HG03521 (cell line): ENCODE results near the gene EID2B.
A peak's percentile ranks its signal among the peaks of the same experiment; 100 is the strongest.

Experiments used
- ATAC-seq: cut with Tn5 transposase; IDR thresholded peaks from one replicate; pipeline ENCODE4 v1.9.1; 2021; ENCODE audit warnings: mild to moderate bottlenecking, moderate library complexity; ENCODE audit not compliant: unreplicated experiment

The EID2B gene, protein sequence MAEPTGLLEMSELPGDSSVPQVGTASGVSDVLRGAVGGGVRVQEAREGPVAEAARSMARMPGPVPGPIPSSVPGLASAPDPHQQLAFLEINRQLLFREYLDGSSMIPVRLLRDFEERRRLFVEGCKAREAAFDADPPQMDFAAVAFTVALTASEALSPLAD

DNA sequence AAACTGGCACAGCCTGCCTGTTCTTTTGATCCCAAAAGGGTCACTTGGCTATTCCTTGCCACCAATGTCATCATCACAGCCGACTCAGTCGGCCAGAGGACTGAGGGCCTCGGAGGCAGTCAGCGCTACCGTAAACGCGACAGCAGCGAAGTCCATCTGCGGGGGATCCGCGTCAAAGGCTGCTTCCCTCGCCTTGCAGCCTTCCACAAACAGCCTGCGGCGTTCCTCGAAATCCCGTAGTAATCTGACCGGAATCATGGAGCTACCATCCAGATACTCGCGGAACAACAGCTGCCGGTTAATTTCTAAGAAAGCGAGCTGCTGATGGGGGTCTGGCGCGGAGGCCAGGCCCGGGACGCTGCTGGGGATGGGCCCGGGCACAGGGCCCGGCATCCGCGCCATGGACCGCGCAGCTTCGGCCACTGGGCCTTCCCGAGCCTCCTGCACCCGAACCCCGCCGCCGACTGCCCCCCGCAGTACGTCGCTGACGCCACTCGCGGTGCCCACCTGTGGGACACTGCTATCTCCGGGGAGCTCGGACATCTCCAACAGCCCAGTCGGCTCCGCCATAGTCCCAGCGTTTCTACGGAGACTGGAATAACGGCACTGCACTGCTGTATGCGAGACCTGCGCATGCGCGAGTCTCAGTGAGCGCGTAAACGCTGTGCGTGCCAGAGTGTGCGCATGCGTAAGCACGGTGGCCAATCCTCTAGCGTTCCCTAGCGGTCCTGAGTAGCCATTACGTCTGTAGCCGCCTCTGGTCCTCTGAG, at the start of gene EID2B:
EID2B (minus strand) TSS at position 620 of the 770 bp plus-strand sequence; CDS start at position 570, 50 bp downstream.
- ATAC-seq = peak; percentile 91

DNA sequence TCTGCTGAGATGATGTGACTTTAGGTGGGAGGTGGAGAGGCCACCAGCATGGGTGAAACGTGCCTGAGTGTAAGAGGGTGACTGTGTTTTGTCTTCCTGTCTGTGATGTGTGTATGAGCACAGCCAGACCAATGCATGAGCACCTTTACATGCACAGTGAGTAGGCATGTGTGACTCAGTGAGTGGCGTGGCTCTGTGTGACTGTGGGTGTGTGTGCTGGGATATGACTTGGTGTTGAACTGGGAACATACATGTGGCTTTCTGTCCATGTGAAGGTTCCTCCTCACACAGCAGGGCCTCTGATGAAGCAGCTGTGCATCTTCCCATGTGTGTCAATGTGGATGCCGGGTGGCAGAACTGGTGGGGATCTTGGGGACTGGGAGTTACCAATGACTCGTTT, 49.8 kb upstream of the EID2B start:
- no peak for ATAC-seq

DNA sequence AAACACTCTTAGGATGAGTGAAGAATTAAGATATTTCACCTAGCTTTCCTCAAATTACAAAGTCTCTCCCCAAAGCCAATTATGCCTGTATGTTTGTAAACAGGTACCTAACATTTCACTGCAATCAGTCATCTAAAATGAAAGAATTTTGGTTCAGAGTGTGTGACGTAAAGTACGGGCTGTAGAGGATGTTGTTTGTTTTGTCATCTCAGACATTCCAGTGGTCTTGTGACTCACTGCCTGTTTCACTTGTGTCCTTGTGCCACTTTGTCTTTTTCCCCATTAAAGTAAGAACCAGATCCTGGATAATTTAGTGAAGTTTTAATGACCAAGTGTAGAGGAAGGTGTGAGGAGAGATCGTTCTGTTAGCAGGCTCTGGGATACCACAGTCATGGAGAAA, 36.0 kb upstream of the EID2B start:
- ATAC-seq = no peak

DNA sequence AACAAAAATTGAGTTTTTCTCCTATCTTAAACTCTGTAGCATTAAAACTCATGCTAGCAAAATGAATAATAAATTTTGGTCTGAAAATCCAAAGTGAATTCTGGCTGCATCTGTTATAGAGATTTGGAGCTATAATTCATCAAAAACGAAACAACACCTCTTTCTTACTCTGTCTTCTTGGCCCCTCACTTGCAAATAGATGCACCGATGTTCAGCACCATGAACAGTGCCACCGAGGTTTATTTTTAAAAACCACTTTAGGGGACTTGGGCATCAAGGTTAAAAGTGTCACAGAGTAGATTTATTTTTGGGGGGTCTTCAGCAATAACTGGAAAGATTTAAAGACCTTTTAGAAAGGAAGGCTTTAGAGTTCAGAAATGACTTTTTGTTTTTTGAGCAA, 33.4 kb upstream of the EID2B start:
- no peak for ATAC-seq

DNA sequence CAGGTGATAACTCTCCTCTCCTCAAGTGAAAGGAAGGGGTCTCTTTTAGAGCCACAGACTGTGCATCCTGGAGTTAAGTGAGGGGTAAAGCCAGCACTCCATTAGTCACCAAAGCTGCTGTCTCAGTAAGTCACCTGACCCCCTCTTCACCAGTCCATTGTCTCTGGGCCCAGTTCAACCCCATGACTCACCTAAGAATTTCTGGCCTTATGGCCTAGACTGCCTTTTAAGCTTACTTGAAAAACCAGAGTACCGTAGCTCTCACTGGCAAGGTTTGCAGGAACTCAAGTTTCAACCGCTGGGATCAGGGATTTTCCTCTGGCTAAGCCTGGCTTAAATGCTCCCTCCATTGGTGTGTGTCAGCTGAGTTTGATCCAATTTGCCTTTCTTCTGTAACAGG, 30.8 kb upstream of the EID2B start:
- ATAC-seq = no peak

DNA sequence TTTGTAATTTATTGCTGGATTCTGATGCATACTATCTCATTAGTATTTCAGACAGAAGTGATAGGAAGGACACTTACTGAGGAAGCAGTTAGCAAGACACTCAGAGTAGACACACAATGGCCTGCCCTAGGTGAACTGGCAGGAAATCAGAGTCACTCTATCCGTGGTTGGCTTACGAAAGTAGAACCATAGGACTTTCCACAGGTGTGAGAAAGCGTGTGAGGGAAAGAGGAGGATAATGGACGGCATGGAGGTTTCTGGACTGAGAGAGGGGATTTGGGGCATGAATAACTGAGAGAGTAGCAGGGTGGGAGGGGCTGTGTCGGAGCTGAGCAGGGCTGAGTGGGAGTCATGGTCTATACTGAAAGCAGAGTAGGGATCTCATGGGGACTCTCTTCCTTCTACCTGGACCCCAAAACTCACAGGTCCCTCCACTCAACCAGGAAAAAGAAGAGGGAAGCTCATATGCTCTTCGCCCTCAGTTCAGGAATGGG, 26.0 kb upstream of the EID2B start:
- no peak for ATAC-seq

DNA sequence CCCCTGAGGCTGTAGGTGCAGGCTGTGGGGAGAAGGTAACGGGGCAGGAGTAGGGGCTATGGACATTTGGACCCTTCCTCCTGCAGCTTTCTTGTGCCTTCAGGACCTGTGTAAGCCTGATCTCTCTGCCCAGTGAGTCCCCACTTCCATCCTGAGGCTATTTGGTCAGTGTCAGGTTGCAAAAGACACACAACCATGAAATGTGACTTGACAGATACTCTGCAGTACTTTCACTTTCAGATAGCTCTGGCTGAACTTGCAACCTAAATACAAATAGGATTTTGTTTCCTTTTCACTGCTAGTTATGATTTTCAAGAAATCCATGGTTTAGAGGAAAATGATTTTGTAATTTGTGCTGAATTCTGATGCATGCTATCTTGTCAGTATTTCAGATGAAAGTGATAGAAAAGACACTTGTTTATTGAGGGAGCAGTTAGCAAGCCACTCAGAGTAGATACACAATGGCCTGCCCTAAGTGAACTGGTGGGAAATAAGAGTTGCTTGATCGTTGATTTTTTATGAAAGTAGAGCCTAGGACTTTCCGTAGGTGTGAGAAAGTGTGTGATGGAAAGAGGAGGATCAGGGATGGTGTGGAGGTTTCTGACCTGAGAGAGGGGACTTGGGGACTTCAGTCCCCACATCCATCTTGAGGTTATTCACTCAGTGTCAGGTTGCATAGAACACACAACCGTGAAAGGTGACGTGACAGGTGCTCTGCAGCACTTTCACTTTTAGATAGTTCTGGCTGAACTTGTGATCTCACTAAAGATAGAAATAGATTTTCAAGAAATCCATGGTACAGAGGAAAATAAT, 25.4 kb upstream of the EID2B start:
- no peak for ATAC-seq

DNA sequence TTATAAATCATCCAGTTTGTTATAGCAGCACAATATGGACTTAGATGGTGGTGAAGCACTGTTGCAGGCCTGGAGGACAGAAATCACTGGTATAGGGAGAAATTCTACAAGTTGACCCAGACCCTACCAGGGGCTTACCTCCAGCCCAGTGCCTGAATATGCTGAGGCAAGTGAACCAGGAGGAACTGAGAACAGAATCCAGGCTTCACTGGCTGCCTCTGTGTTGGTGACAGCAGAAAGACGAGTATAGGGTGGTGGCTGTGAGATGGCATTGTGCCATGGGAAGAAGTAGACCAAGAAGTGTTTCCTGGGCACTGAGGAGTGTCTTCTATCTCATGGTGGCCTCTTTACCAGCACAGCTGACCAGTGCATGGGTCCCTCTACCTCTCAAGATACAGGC, 23.2 kb upstream of the EID2B start:
- ATAC-seq = no peak

DNA sequence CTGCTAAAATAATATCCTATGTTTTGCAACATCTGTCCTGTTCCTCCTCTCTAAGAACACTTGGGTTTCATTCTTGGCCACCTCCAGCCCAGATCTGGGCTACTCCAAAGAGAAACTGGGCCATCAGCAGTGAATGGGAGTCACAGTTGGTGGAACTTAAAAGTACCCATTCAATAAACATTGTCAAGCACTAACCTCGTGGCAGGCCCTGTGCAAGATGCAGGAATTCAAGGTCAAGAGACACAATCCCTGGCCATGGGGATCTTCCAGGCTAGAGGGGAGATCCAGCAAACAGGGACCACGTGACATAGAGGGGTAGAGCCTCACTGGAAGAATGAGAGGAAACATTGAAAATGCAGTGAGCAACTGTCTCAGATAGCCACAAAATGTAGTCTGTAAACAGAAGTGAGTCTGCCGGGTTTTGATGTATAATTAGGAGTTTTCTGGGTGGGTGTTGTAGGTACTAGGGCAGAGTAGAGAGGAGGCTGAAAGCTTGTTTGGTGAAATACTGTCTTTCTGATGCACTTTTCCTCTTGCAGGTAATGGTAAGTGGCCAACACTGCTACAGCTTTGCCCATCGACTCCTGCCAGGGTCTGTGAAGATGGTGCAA, 22.2 kb upstream of the EID2B start:
- no peak for ATAC-seq

DNA sequence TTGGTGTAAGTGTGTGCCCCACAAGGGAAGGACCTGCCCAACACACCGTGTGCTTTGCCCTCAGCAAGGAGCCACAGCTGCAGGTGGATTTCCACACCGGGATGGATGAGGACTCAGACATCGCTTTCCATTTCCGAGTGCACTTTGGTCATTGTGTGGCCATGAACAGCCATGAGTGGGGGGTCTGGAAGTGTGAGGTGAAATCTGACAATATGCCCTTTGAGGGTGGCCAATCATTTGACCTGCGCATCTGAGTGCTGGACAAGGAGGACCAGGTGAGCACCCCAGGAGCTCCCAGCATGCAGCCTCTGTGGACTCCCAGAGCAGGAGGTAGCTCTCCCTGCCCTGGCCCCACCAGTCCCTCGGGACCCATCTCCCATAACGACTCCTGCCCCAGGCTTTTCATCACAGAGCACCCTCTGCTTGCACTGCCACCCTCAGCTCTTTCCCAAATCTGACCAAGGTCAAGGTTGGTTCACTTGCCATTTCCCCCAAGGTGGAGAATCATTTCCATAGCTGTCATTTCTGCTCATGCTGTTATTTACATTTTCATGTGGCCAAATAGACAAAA, 20.5 kb upstream of the EID2B start:
- ATAC-seq = no peak

DNA sequence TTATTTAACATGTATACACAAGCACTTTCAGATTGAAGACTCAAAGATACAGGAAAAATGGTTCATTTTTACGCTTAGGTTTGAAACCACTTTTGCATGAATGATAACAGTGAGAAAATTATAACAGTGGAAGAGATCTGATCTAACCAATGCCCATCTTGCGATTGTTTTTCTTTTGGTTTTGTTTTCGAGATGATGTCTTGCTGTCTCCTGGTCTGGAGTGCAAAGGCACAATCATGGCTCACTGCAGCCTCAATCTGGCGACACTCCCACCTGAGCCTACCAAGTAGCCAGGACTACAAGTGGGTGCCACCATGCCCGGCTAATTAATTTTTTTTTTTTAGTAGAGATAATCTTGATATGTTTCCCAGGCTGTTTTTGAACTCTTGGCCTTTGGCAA, 17.5 kb upstream of the EID2B start:
- no peak for ATAC-seq

DNA sequence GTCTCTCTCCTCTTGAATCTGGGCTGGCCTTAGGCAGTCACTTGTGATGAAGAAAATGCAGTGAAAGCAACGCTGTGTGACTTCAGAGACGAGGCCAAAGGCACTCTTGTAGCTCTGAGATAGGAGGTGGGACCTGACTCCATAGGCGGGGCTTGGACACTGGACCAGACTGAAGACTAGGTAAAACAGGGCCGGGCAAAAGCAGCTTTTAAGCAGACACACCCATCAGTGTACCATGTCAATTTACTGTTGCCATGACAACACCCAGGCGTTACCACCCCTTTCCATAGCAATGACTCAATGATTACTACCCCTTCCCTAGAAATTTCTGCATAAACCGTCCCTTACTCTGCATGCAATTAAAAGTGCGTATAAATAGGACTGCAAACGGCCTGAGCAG, 13.9 kb upstream of the EID2B start:
- no peak for ATAC-seq

DNA sequence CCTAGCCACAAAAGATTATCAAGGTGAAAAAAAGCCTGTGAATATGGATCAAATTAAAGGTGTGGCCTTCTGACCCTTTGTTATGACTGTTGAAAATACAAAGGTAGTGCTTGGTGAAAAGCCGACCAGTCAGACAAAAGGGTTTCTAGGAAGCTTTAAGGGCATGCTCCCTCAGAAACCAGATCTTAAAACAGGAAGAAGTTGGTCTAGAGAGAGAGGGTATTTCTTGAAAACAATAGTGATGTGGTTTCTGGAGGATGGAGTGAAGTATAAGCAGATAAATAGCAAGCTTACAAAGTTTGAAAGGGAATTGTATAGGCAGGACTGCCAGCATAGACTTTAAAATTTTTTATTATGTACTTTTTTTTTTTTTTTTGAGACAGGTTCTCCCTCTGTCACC, 12.3 kb upstream of the EID2B start:
- ATAC-seq = no peak

DNA sequence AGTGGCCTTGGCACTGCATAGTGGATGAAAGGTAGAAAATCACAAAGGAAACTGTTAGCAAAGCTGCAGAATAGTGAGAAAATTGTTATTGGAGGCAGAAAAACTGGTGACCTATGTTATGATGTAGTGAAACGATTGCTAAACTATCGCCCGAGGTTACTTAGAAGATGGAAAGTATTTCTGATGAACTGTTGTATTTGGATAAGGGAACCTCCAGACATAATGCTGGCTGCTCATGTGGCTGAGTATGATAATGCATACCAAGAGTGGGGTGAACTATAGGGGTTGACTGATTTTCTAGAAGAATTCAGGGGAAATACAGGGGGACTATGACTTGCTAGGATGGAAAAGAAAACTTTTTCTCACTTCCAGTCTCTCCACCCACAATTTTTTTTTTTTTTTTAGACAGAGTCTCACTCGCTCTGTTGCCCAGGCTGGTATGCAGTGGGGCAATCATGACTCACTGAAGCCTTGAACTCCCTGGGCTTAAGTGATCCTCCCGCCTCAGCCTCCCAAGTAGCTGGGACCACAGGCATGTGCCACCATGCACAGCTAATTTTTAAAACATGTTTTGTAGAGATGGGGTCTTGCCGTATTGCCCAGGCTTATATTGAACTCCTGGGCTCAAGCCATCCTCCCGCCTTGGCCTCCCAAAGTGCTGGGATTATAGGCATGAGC, 11.7 kb upstream of the EID2B start:
- ATAC-seq = no peak

DNA sequence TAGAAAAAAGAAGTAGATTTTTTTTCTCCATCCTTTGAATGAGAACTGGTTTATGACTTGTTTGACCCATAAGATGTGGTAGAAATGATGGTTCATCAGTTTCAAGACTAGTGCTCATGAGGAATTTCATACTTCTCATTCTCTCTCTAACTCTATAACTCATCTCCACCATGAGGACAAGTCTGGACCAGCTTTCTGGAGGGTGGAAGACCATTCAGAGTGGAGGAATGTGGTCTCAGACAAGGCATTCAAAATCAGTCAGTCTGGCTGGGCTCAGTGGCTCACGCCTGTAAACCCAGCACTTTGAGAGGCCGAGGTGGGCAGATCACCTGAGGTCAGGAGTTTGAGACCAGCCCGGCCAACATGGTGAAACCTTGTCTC, 10.8 kb upstream of the EID2B start:
- no peak for ATAC-seq

DNA sequence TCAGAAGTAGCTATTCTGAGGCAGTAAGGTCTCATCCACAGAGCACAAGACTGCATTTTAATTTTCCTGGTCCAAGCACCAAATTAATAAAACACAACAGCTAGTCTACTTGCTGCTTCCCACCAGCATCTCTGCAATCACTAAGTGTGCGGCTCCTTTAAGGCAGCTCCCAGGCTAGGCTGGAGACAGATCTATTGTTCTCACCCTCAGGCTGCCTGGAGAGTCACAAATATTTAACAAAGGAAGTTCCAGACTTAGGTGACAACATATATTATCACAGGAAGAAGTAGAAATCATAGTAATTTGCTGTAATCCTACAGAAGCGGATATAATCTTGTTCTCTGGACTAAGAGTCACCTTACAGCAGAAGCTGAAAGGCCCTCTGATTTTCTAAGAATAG, 9.6 kb upstream of the EID2B start:
- ATAC-seq = no peak

DNA sequence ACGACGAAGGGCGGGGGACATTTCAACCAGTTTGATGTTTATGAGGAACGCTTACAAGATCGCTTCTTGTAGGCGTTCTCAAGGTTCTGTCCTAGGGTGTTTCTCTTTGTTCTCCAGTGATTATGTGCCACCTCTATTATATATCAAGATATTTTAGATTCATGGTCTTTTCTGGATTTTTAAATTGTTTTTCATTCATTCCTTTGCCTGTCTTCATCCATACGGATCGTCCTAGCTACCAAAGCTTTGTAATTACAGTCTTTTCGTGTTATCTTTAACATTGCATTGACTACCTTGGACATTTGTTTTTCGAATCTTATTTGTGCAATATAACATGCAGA, 7.7 kb upstream of the EID2B start:
- ATAC-seq = no peak

DNA sequence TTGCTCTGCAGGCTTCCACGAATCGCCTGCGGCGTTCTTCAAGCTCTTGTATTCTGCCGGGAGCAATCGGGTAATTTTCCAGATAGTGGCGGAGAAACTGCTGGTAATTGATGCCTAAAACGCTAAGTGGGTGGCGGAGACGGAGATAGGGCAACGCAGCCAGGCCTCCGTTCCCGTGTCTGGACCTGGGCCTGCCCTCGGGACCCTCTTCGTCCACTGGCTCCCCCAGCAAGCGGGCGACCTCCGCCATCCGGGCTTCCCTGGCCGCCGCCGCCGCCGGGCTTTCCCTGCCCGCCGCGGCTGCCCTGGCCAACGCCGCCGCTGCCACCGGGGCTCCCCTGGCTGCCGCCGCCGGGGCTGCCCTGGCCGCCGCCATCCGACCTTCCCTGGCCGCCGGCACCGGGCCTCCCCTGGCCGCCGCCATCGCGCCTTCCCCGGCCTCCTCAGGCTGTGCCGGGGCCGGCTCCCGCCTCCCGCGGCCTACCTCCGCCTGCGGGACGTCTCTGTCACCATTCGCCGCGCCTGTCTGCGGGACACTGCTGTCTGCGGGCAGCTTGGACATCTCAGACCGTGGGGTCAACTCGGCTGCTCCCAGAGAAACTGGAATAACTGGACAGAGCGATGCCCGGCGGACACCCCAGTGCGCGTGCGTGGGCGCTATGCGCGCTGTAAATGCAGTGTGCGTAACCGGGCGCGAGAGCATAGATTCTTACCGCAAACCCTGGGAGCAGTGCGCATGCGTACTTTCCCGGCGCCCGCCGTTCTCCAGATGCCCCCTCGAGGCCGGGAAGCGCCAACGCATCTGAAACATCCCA, 7.1 kb upstream of the EID2B start, which contains the start of gene EID2:
EID2 (minus strand) TSS at position 644 of the 815 bp plus-strand sequence; CDS start at position 562, 82 bp downstream.
- ATAC-seq = peak; percentile 87

DNA sequence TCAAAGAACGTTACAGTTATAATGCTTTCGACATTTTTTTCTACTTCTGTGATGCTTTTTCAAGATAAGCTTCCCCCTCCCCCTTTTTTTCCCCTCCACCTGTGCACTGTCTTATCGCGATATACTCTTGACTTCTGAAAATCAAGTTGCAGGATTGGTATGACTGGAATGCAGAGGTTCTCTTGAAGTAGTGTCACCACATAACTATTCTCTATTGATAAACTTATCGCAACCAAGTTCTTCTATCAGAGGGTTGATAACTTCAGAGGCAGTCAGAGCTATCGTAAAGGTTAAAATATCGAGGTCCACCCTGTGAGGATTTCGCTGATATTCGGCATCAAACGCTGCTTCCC, 6.5 kb upstream of the EID2B start:
- no peak for ATAC-seq

DNA sequence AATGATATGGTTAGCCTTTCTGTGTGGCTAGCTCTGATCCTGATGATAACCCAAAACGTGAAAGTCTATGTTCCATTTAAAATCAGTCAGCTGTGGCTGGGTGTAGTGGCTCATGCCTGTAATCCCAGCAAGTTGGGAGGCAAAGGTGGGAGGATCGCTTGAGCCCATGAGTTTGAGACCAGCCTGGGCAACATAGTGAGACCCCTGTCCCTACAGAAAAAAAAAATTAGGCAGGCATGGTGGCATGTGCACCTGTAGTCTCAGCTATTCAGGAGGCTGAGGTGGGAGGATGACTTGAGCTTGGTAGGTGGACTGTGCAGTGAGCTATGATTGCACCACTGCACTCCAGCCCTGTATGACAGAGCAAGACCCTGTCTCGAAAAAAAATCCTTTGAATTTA, 1.1 kb upstream of the EID2B start:
- ATAC-seq = no peak
